NK-92 (cell line): ENCODE results near the gene KRTAP9-1.
"Not testable (repeated sequence)": the region's sequence is repeated elsewhere in the genome, so short reads cannot be mapped to it uniquely, and the experiment has no call there.

ENCODE experiments used
- DNase-seq: peaks from one replicate; lab custom pipeline; 2025; ENCODE audit not compliant: unreplicated experiment; lab: John Stamatoyannopoulos, UW

The KRTAP9-1 gene

DNA sequence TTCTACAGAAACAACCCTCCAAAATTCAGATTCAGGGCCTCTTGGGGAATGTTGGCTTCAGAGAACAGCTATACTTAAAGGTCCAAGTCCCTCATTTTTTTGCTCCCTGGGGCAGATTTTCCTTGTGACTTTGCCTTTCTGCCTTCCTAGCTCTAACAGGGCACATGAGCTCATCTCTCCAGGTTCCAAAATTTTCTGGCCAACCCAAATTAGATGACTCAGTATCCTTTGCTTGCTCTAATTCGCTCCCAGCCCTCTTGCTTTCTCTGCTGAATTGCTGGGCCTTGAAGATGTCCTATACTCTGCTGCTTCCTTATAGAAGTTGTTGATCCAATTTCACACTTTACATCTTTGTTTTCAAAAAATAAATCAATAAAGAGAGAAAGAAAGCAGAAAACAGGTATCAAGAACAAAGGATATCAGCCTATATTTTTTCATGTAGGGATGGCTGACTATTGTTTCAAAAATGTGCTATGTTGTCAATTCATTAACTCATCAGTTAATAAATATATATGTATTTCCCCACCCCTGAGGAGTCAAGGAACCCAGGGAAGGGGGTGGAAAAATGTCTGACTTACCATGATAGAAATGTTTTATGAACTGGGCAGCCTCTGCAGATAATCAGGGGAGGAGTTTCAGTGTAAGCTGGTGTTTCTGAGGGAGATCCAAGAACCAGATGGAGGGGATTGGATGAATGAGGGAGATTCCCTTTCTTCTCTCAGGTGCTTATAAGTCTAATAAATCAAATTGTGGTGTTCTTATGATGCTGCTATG is 10.7 kb upstream of the KRTAP9-1 start:
- no peak for DNase-seq

DNA sequence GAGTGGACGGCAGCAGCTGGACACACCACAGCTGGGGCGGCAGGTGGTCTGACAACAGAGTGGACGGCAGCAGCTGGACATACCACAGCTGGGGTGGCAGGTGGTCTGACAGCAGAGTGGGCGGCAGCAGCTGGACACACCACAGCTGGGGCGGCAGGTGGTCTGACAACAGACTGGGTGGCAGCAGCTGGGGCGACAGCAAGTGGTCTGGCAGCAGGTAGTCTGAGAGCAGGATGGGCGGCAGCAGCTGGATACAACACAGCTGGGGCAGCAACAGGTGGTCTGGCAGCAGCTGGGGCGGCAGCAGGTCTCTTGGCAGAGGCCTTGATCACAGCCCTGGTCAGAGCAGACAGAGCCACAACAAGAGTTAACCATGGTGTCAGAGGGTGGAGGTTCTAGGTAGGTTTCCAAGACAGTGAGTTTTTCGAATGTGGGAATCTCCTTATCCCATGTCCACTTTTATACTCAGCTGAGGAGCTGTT is 5.2 kb upstream of the KRTAP9-1 start, which contains the start of gene KRTAP4-1:
Gene KRTAP4-1 (minus strand): TSS at position 432 of the 482 bp plus-strand sequence. CDS start 57 bp downstream, at position 375.
- no peak for DNase-seq

GRCh38 chr17:41185001-41185400 is 4.7 kb upstream of the KRTAP9-1 start:
- no peak for DNase-seq

DNA sequence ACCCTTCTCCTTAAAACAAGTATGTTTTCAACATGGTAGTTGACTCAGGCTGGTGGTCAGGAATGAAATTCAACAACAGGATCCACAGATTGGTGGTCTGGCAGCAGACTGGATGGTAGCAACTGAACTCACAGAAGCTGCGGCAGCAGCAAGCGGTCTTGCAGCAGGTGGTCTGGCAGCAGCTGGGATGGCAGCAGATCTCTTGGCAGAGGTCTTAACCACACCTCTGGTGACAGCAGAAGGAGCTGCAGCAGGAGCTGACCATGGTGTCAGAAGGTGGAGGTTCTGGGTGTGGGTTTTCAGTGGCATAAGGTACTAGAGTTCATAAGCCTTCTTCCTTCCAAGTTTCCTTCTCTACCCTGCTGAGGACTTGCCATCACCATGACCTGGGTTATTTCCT is 2.8 kb upstream of the KRTAP9-1 start:
- no peak for DNase-seq

DNA sequence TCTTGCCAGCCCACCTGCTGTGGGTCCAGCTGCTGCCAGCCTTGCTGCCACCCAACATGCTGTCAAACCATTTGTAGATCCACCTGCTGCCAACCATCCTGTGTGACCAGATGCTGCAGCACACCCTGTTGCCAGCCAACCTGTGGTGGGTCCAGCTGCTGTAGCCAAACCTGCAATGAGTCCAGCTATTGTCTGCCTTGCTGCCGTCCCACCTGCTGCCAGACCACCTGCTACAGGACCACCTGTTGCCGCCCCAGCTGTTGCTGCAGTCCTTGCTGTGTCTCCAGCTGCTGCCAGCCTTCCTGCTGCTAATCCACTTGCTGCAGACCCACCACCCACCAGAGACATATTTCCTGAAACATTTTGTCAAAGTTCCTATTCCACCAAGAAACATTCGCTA is 641 bp downstream of the KRTAP9-1 start:
- no peak for DNase-seq

DNA sequence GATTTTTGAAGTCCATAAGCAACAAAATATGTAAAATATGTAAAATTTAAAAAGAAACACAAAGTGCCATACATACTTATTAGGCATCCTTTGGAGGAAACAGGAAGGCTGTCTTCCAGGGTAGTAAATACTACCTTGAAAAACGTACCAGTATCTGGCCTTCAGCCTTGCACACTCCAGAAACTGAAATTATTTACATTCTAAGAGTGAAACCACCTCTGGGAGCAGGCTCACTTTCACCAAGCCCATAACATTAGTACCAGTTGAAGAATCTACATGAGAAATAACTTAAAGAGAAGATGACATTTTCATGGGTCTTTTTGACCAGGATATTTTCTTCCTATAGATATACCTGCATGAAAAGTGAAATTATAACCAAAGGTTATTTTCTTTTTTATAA is 6.4 kb downstream of the KRTAP9-1 start:
- no peak for DNase-seq

GRCh38 chr17:41199421-41200078 is 9.9 kb downstream of the KRTAP9-1 start:
- DNase-seq = no peak

- no peak for DNase-seq
Measured at GRCh38 chr17:41211845-41212466, 22.3 kb downstream of the KRTAP9-1 start.

- DNase-seq = no peak
Measured at GRCh38 chr17:41212524-41213169, 23.0 kb downstream of the KRTAP9-1 start.

- no peak for DNase-seq
Measured at GRCh38 chr17:41215681-41216080, 26.0 kb downstream of the KRTAP9-1 start.

GRCh38 chr17:41223821-41224220 is 34.1 kb downstream of the KRTAP9-1 start:
- DNase-seq = no peak

- DNase-seq = no peak
Measured at GRCh38 chr17:41226051-41226450, 36.4 kb downstream of the KRTAP9-1 start.

DNA sequence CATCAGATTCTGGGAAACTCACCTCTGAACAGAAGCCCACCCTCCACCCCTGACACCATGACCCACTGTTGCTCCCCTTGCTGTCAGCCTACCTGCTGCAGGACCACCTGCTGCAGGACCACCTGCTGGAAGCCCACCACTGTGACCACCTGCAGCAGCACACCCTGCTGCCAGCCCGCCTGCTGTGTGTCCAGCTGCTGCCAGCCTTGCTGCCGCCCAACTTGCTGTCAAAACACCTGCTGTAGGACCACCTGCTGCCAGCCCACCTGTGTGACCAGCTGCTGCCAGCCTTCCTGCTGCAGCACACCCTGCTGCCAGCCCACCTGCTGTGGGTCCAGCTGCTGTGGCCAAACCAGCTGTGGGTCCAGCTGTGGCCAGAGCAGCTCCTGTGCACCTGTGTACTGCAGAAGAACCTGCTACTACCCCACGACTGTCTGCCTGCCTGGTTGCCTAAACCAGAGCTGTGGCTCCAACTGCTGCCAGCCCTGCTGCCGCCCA is 37.0 kb downstream of the KRTAP9-1 start, which contains the start of gene KRTAP9-2:
Gene KRTAP9-2 (plus strand): TSS at position 51 of the 498 bp plus-strand sequence. CDS start 7 bp downstream, at position 58.
- DNase-seq = not testable (repeated sequence)

- no peak for DNase-seq
Measured at GRCh38 chr17:41230094-41230493, 40.4 kb downstream of the KRTAP9-1 start.

DNA sequence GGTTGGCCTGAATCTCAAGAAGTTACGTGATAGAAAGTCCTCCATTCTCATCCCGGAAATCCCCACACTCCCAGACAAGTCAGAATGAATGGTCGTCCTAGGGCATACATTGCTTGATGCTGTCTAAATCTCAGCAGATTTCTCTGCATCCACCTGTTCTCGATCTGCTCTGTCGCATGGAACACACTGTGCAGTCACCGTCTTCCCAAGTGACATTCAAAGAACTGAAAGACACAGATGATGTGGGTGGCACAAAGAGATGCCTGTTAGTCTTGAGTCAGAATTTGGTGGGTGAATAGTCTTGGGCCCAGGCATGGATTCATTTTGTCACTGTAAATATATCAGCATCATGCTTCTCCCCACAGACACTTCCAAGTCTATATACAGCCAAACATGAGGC is 42.0 kb downstream of the KRTAP9-1 start:
- no peak for DNase-seq

DNA sequence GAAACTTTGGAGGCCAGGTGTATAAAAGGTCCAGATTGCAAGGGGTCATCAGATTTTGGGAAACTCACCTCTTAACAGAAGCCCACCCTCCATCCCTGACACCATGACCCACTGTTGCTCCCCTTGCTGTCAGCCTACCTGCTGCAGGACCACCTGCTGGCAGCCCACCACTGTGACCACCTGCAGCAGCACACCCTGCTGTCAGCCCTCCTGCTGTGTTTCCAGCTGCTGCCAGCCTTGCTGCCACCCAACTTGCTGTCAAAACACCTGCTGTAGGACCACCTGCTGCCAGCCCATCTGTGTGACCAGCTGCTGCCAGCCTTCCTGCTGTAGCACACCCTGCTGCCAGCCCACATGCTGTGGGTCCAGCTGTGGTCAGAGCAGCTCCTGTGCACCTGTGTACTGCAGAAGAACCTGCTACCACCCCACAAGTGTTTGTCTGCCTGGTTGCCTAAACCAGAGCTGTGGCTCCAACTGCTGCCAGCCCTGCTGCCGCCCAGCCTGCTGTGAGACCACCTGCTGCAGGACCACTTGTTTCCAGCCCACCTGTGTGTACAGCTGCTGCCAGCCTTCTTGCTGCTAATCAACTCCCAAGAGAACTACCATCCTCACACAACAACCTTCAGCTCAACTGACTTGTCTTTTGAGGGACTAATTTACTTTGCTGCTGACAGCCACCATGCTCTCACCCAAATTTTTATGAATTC is 42.9 kb downstream of the KRTAP9-1 start, which contains the start of gene KRTAP9-3:
Gene KRTAP9-3 (plus strand): TSS at position 51 of the 707 bp plus-strand sequence. CDS start 53 bp downstream, at position 104.
- not testable (repeated sequence) for DNase-seq

DNA sequence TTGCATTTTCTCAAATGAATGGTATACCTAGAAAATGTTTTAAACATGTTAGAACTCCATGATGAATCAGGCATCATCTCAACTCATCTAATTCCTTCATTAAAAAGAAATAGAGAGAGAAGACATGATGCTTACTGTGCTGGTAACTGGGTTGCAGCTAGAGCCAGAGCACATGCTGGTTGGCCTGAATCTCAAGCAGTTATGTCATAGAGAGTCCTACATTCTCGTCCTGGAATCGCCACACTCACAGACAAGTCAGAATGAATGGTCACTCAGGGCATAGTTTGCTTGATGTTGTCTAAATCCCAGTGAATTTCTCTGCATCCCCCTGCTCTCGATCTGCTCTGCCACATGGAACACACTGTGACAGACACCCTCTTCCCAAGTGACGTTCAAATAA is 47.4 kb downstream of the KRTAP9-1 start:
- DNase-seq = not testable (repeated sequence)

DNA sequence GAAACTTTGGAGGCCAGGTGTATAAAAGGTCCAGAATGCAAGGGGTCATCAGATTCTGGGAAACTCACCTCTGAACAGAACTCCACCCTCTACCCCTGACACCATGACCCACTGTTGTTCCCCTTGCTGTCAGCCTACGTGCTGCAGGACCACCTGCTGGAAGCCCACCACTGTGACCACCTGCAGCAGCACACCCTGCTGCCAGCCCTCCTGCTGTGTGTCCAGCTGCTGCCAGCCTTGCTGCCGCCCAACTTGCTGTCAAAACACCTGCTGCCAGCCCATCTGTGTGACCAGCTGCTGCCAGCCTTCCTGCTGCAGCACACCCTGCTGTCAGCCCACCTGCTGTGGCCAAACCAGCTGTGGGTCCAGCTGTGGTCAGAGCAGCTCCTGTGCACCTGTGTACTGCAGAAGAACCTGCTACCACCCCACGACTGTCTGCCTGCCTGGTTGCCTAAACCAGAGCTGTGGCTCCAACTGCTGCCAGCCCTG is 48.3 kb downstream of the KRTAP9-1 start, which contains the start of gene KRTAP9-8:
Gene KRTAP9-8 (plus strand): TSS at position 51 of the 489 bp plus-strand sequence. CDS start 53 bp downstream, at position 104.
- DNase-seq = not testable (repeated sequence)
